ENCODE results near the gene CLK2. TPM values are rescaled to one million over a fixed set of nuclear protein-coding genes. Genes with fewer than 3 reads are reported as not detected.
A peak's percentile ranks its signal among the peaks of the same experiment; 100 is the strongest.
"Not testable (repeated sequence)": the region's sequence is repeated elsewhere in the genome, so short reads cannot be mapped to it uniquely, and the experiment has no call there.

The CLK2 gene
- total and polyA plus RNA-seq, 7 donors: 7.2 to 45.9 (median 23.2) TPM

DNA sequence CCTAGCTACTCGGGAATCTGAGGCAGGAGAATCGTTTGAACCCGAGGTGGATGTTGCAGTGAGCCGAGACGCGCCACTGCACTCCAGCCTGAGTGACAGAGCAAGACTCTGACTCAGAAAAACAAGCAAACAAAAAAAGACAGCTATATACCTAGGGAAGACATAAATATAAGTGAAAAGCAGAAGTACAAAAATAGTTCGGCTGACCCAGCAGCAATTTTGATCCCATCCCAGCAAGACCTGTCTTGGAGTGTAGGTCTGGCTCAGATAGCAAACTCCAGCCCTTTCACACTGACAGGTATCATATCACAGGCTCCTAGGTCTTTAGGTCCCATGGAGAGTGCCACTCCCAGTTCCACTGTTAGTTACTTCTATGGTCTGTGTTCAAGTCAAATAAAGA is 50.3 kb downstream of the CLK2 start:
- no peak overlapping the region for H3K4me3 ChIP-seq
- 63 to 85% methylated on average over 7 of the region's 7 CpGs for WGBS, 2 donors

DNA sequence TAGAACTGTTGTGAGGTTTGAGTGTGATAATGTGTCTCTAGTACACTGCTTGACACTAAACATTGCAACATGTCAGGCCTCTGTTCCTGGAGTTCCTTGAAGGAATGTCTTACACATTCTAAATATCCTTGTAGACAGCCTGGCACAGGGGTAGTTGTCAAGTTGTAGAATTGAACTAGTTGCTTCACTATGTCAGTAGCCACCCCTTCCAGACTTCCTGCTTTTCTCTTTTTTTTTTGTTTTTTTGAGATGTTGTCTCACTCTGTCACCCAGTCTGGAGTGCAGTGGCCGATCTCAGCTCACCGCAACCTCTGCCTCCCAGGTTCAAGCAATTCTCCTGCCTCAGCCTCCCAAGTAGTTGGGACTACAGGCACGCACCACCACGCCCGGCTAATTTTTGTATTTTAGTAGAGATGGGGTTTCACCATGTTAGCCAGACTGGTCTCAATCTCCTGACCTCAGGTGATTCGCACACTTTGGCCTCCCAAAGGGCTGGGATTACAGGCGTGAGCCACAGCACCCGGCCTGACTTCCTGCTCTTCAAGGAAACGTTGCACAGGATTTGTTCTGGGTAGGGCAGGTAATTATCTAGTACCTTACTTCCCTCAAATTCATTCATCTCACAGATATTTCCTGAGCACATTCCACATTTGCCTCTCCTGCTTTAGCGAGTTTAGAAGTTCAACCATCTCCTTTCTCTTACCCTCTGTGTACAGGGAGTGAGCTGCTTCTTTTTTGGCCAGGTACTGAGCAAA is 52.9 kb downstream of the CLK2 start:
- H3K27ac ChIP-seq; DNase-seq; H3K4me3 ChIP-seq; H3K9me3 ChIP-seq; H3K36me3 ChIP-seq; intact Hi-C loops (cut with DNase I); H3K27me3 ChIP-seq: not testable (repeated sequence)
- 43 to 71% methylated on average over 10 of the region's 10 CpGs for WGBS, 2 donors
- peaks cover 0 to 18% (median 16%) of the 10 kb centered on the region in 4 donors for H3K4me1 ChIP-seq

More for the DNA sequence above, 50.3 kb downstream of the CLK2 start:
- H3K36me3 ChIP-seq: no peaks in the 10 kb centered on the region
- no peaks in the 10 kb centered on the region for H3K27me3 ChIP-seq
- DNase-seq: no peak
- TF ChIP-seq EP300 (IDR thresholded peaks at IDR 0.05) (no peak), POLR2AphosphoS5 (IDR thresholded peaks at IDR 0.05) (no peak), POLR2A (IDR thresholded peaks at IDR 0.05) (no peak)
- TF ChIP-seq, protein P1, sequence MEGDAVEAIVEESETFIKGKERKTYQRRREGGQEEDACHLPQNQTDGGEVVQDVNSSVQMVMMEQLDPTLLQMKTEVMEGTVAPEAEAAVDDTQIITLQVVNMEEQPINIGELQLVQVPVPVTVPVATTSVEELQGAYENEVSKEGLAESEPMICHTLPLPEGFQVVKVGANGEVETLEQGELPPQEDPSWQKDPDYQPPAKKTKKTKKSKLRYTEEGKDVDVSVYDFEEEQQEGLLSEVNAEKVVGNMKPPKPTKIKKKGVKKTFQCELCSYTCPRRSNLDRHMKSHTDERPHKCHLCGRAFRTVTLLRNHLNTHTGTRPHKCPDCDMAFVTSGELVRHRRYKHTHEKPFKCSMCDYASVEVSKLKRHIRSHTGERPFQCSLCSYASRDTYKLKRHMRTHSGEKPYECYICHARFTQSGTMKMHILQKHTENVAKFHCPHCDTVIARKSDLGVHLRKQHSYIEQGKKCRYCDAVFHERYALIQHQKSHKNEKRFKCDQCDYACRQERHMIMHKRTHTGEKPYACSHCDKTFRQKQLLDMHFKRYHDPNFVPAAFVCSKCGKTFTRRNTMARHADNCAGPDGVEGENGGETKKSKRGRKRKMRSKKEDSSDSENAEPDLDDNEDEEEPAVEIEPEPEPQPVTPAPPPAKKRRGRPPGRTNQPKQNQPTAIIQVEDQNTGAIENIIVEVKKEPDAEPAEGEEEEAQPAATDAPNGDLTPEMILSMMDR (IDR thresholded peaks at IDR 0.05): no peak
- peaks cover 0 to 38% (median 32%) of the 10 kb centered on the region in 4 donors for H3K4me1 ChIP-seq
- intact Hi-C loops (cut with DNase I): no loop called here
- H3K9me3 ChIP-seq: no peaks in the 10 kb centered on the region
- H3K27ac ChIP-seq: no peak overlapping the region

DNA sequence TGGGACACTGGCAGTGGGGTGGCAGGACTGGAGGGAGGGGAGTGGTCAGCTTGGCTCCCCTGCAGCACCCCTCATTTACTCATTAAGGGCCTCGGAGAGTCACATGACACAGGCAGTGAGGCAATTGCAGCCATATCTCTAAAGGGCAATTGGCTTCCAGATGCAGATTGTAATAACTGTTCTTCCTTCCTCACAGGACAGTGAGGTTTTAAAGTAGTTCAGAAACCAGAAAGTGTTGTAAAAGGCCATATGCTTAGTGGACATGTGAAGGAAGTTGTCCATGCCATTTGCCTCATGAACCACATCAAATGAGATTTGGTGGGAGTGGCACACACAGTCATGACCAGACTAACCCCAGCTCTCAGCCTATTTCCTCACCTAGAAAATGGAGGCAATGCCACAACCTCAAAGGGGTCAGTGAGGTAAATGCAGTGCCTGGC is 53.7 kb downstream of the CLK2 start:
- TF ChIP-seq EP300 (IDR thresholded peaks at IDR 0.05): no peak
- TF ChIP-seq POLR2A (IDR thresholded peaks at IDR 0.05): no peak
- TF ChIP-seq, protein P1 (IDR thresholded peaks at IDR 0.05): no peak
- no peak for TF ChIP-seq POLR2AphosphoS5 (IDR thresholded peaks at IDR 0.05)
- H3K4me3 ChIP-seq: peak overlapping the region in 1 of 4 donors; percentile 17
- H3K27me3 ChIP-seq: no peaks in the 10 kb centered on the region
- intact Hi-C loops (cut with DNase I): no loop called here
- WGBS, 2 donors: 3 to 7% methylated on average over 1 of the region's 1 CpG
- peak overlapping the region in 1 of 4 donors; percentile 5 for H3K27ac ChIP-seq
- no peaks in the 10 kb centered on the region for H3K9me3 ChIP-seq
- DNase-seq: no peak
- peaks cover 0 to 13% (median 10%) of the 10 kb centered on the region in 4 donors for H3K4me1 ChIP-seq
- peaks cover 0 to 4% (median 0%) of the 10 kb centered on the region in 4 donors for H3K36me3 ChIP-seq

DNA sequence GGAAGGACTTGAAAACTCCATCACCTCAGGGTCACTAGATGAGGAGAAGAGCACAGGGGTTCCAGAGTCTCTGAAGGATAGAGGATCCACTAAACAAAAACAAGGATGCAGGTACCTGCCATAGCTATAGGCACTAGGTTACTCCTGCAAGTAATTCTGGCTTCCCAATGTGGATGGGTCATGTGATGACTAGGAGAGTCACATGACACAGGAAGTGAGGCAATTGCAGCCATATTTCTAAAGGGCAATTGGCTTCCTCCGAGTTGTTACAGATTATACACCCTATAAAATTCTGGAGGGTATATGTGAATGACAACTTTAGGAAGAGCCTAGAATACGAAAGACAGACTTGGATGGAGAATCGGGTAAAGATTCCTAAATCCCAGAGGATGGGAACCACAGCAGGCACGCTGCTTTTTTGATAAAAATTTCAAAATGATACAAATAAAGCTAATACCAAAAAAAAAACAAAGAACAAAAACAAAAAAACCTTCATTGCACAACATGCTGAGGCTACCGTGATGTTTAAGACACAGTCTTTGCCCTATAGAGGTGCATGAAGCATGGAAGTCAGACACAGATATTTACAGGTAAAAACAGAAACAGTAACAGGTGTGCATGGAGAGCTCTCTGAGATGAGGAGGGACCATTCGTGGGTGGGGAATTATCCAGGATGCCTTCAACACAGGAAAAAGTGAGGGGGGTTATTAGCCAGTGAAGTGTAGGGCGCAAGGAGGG is 54.3 kb downstream of the CLK2 start:
- peaks cover 0 to 8% (median 5%) of the 10 kb centered on the region in 4 donors for H3K4me1 ChIP-seq
- H3K27ac ChIP-seq: peak overlapping the region in 2 of 4 donors; percentile 0 to 5
- TF ChIP-seq, protein P1 (IDR thresholded peaks at IDR 0.05): no peak
- peak in 1 of 4 donors; percentile 25 for TF ChIP-seq POLR2AphosphoS5 (IDR thresholded peaks at IDR 0.05)
- 47 to 65% methylated on average over 7 of the region's 7 CpGs for WGBS, 2 donors
- DNase-seq: no peak
- intact Hi-C loops (cut with DNase I): no loop called here
- peaks cover 0 to 4% (median 0%) of the 10 kb centered on the region in 4 donors for H3K36me3 ChIP-seq
- no peaks in the 10 kb centered on the region for H3K27me3 ChIP-seq
- H3K4me3 ChIP-seq: peak overlapping the region in 2 of 4 donors; percentile 16 to 17
- no peaks in the 10 kb centered on the region for H3K9me3 ChIP-seq

DNA sequence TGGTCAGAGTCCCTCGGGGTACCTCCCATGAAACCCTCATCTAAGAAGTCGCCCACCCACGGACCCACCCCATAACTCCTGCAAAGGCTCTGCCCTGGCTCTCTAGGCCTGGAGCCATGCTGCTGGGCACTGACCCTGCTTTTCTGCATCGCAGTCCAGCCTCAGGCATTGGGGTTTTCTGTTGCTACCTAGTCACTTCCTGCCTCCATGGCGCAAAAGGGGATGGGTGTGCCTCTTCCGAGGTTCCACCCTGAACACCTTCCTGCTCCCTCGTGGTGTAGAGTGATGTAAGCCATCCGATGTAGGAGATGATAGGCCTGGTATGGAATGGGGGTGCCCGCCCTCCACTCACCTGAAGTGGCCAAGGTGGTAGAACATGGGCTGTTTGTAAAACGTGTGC is 58.6 kb downstream of the CLK2 start:
- intact Hi-C loops (cut with DNase I); H3K27ac ChIP-seq; DNase-seq: not testable (repeated sequence)

More for the DNA sequence above, 58.6 kb downstream of the CLK2 start:
- H3K27me3 ChIP-seq, H3K9me3 ChIP-seq, H3K4me3 ChIP-seq: not testable (repeated sequence)
- peaks cover 0 to 10% (median 10%) of the 10 kb centered on the region in 4 donors for H3K4me1 ChIP-seq
- H3K36me3 ChIP-seq: peaks cover 0 to 16% (median 0%) of the 10 kb centered on the region in 4 donors
- 79 to 87% methylated on average over 8 to 9 of the region's 10 CpGs for WGBS, 2 donors

Other genes starting within 250 kb of the CLK2 start
- gene DCST2, start 239.7 kb downstream of the CLK2 start, total RNA-seq: under 1 TPM in 3 of 4 donors, not detected in 1; 0.27 to 0.49 (median 0.36) TPM
- gene DCST2, start 239.7 kb downstream of the CLK2 start, polyA plus RNA-seq: 1 to 10 TPM in 1 of 3 donors, not detected in 2; 2.0 TPM
- gene DCST1, start 239.7 kb downstream of the CLK2 start, total RNA-seq: under 1 TPM in 1 of 4 donors, not detected in 3; 0.16 TPM
- gene DCST1, start 239.7 kb downstream of the CLK2 start, polyA plus RNA-seq: under 1 TPM in 1 of 3 donors, not detected in 2; 0.09 TPM
- 10 to 100 TPM; 42.6 to 66.7 (median 53.1) TPM for gene ADAM15, start 222.2 kb downstream of the CLK2 start, total RNA-seq
- 100 to 1,000 TPM in 1 of 3 donors, 10 to 100 TPM in 2; 37.8 to 186 (median 55.9) TPM for gene ADAM15, start 222.2 kb downstream of the CLK2 start, polyA plus RNA-seq
- gene EFNA4, start 209.8 kb downstream of the CLK2 start, total RNA-seq: 1 to 10 TPM; 1.6 to 5.0 (median 3.1) TPM
- gene EFNA4, start 209.8 kb downstream of the CLK2 start, polyA plus RNA-seq: 10 to 100 TPM; 10.2 to 22.2 (median 12.0) TPM
- 1 to 10 TPM in 3 of 4 donors, under 1 TPM in 1; 0.27 to 3.0 (median 1.9) TPM for gene EFNA3, start 194.7 kb downstream of the CLK2 start, total RNA-seq
- 1 to 10 TPM; 8.4 to 9.0 (median 8.5) TPM for gene EFNA3, start 194.7 kb downstream of the CLK2 start, polyA plus RNA-seq
- gene EFNA1, start 145.6 kb downstream of the CLK2 start, total RNA-seq: 10 to 100 TPM; 15.5 to 22.5 (median 16.4) TPM
- 100 to 1,000 TPM in 1 of 3 donors, 10 to 100 TPM in 2; 34.7 to 112 (median 48.1) TPM for gene EFNA1, start 145.6 kb downstream of the CLK2 start, polyA plus RNA-seq
- gene SLC50A1, start 137.7 kb downstream of the CLK2 start, total RNA-seq: 10 to 100 TPM in 3 of 4 donors, 1 to 10 TPM in 1; 8.0 to 21.4 (median 14.0) TPM
- gene SLC50A1, start 137.7 kb downstream of the CLK2 start, polyA plus RNA-seq: 100 to 1,000 TPM in 1 of 3 donors, 10 to 100 TPM in 2; 46.8 to 151 (median 77.4) TPM
- 100 to 1,000 TPM in 3 of 4 donors, 10 to 100 TPM in 1; 29.2 to 144 (median 127) TPM for gene DPM3, start 133.0 kb downstream of the CLK2 start, total RNA-seq
- 100 to 1,000 TPM; 143 to 220 (median 196) TPM for gene DPM3, start 133.0 kb downstream of the CLK2 start, polyA plus RNA-seq
- 100 to 1,000 TPM in 3 of 4 donors, 10 to 100 TPM in 1; 72.9 to 119 (median 110) TPM for gene KRTCAP2, start 100.2 kb downstream of the CLK2 start, total RNA-seq
- 100 to 1,000 TPM in 2 of 3 donors, 10 to 100 TPM in 1; 74.2 to 245 (median 114) TPM for gene KRTCAP2, start 100.2 kb downstream of the CLK2 start, polyA plus RNA-seq
- gene TRIM46, start 99.7 kb downstream of the CLK2 start, total RNA-seq: 1 to 10 TPM in 1 of 4 donors, under 1 TPM in 3; 0.16 to 3.0 (median 0.52) TPM
- under 1 TPM in 2 of 3 donors, not detected in 1; 0.60 to 0.92 TPM for gene TRIM46, start 99.7 kb downstream of the CLK2 start, polyA plus RNA-seq
- 10 to 100 TPM in 3 of 4 donors, 1 to 10 TPM in 1; 9.6 to 43.5 (median 18.5) TPM for gene THBS3, start 65.6 kb downstream of the CLK2 start, total RNA-seq
- 10 to 100 TPM in 1 of 3 donors, 1 to 10 TPM in 2; 3.5 to 13.4 (median 6.0) TPM for gene THBS3, start 65.6 kb downstream of the CLK2 start, polyA plus RNA-seq
- gene MTX1, start 64.8 kb downstream of the CLK2 start, total RNA-seq: 10 to 100 TPM; 15.5 to 29.8 (median 27.7) TPM
- gene MTX1, start 64.8 kb downstream of the CLK2 start, polyA plus RNA-seq: 10 to 100 TPM; 51.7 to 69.7 (median 53.2) TPM
- gene ENTREP3, start 18.0 kb downstream of the CLK2 start, total RNA-seq: 10 to 100 TPM; 11.8 to 44.0 (median 16.0) TPM
- 10 to 100 TPM in 1 of 3 donors, 1 to 10 TPM in 2; 5.4 to 17.6 (median 6.5) TPM for gene ENTREP3, start 18.0 kb downstream of the CLK2 start, polyA plus RNA-seq
- 10 to 100 TPM; 25.1 to 45.3 (median 36.5) TPM for gene SCAMP3, start 11.1 kb downstream of the CLK2 start, total RNA-seq
- 10 to 100 TPM; 11.6 to 56.4 (median 22.8) TPM for gene SCAMP3, start 11.1 kb downstream of the CLK2 start, polyA plus RNA-seq
- gene HCN3, start 4.0 kb upstream of the CLK2 start, total RNA-seq: 1 to 10 TPM; 1.2 to 5.5 (median 2.3) TPM
- gene HCN3, start 4.0 kb upstream of the CLK2 start, polyA plus RNA-seq: 1 to 10 TPM in 2 of 3 donors, under 1 TPM in 1; 0.69 to 8.6 (median 1.2) TPM
- gene PKLR, start 27.9 kb upstream of the CLK2 start, total RNA-seq: not detected
- gene PKLR, start 27.9 kb upstream of the CLK2 start, polyA plus RNA-seq: under 1 TPM; under 0.01 to 0.69 (median 0.38) TPM
- 10 to 100 TPM; 73.7 to 96.8 (median 81.3) TPM for gene FDPS, start 35.4 kb upstream of the CLK2 start, total RNA-seq
- gene FDPS, start 35.4 kb upstream of the CLK2 start, polyA plus RNA-seq: 100 to 1,000 TPM; 144 to 570 (median 299) TPM
- gene RUSC1, start 47.4 kb upstream of the CLK2 start, total RNA-seq: 10 to 100 TPM; 12.5 to 27.4 (median 16.0) TPM
- 10 to 100 TPM; 48.3 to 76.3 (median 67.7) TPM for gene RUSC1, start 47.4 kb upstream of the CLK2 start, polyA plus RNA-seq